NCI-H2227 (cell line): ENCODE measurements around the gene PCDHGB7.
"Not testable (repeated sequence)": the region's sequence is repeated elsewhere in the genome, so short reads cannot be mapped to it uniquely, and the experiment has no call there.

Source experiments
- DNase-seq: peaks from one replicate; lab custom pipeline; 2025; ENCODE audit not compliant: unreplicated experiment; lab: John Stamatoyannopoulos, UW

Gene PCDHGB7

DNA sequence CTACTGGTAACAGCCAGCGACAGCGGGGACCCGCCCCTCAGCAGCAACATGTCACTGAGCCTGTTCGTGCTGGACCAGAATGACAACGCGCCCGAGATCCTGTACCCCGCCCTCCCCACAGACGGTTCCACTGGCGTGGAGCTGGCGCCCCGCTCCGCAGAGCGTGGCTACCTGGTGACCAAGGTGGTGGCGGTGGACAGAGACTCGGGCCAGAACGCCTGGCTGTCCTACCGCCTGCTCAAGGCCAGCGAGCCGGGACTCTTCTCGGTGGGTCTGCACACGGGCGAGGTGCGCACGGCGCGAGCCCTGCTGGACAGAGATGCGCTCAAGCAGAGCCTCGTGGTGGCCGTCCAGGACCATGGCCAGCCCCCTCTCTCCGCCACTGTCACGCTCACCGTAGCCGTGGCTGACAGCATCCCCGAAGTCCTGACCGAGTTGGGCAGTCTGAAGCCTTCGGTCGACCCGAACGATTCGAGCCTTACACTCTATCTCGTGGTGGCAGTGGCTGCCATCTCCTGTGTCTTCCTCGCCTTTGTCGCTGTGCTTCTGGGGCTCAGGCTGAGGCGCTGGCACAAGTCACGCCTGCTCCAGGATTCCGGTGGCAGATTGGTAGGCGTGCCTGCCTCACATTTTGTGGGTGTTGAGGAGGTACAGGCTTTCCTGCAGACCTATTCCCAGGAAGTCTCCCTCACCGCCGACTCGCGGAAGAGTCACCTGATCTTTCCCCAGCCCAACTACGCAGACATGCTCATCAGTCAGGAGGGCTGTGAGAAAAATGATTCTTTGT, 22.9 kb upstream of the PCDHGB7 start:
- not testable (repeated sequence) for DNase-seq

DNA sequence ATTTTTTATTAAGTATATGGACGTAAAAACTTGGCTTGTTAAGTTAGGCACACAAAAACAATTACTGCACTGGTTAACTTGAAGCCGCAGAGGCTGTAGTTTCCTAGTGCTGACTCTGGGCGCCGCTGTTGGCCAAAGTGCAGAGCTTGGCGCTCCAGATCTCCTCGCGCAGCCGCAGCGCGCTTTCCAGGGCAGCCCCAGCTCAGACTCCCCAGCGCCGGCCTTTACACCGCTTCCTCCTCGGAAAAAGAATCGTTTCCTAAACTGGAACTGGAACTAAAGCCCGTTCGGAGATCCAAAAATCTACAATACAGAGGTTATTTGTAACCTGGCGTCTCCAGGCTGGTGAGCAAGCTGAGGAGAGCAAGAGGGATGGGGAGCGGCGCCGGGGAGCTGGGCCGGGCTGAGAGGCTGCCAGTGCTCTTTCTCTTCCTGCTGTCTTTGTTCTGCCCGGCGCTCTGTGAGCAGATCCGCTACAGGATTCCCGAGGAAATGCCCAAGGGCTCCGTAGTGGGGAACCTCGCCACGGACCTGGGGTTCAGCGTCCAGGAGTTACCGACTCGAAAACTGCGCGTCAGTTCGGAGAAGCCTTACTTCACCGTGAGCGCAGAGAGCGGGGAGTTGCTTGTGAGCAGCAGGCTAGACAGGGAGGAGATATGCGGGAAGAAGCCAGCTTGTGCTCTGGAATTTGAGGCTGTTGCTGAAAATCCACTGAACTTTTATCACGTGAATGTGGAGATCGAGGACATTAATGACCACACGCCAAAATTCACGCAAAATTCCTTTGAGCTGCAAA, 19.5 kb upstream of the PCDHGB7 start, which contains the start of gene PCDHGB5:
Gene PCDHGB5, plus strand, starts transcription at position 192 of the 796 bp plus-strand sequence. Its CDS starts 181 bp downstream, at position 373.
- DNase-seq, result peak; percentile 1

DNA sequence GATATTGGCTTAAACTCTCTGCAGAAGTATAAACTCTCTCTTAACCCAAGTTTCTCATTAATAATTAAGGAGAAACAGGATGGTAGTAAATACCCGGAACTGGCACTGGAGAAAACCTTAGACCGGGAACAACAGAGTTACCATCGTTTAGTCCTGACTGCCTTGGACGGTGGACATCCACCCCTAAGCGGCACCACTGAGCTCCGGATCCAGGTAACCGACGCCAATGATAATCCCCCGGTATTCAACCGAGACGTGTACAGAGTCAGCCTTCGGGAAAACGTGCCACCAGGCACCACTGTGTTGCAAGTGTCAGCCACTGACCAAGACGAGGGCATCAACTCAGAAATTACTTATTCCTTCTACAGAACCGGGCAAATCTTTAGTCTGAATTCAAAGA, 18.9 kb upstream of the PCDHGB7 start:
- no peak for DNase-seq

DNA sequence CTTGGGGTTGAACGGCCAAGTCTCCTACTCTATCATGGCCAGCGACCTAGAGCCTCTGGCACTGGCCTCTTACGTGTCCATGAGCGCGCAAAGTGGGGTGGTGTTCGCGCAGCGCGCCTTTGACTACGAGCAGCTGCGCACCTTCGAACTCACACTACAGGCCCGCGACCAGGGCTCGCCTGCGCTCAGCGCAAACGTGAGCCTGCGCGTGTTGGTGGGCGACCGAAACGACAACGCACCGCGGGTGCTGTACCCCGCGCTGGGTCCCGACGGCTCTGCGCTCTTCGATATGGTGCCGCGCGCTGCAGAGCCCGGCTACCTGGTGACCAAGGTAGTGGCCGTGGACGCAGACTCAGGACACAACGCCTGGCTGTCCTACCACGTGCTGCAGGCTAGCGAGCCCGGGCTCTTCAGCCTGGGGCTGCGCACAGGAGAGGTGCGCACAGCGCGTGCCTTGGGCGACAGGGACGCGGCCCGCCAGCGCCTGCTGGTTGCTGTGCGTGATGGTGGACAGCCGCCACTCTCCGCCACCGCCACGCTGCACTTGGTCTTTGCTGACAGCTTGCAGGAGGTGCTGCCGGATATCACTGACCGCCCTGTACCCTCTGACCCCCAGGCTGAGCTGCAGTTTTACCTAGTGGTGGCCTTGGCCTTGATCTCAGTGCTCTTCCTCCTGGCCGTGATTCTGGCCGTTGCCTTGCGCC, 17.8 kb upstream of the PCDHGB7 start:
- no peak for DNase-seq

DNA sequence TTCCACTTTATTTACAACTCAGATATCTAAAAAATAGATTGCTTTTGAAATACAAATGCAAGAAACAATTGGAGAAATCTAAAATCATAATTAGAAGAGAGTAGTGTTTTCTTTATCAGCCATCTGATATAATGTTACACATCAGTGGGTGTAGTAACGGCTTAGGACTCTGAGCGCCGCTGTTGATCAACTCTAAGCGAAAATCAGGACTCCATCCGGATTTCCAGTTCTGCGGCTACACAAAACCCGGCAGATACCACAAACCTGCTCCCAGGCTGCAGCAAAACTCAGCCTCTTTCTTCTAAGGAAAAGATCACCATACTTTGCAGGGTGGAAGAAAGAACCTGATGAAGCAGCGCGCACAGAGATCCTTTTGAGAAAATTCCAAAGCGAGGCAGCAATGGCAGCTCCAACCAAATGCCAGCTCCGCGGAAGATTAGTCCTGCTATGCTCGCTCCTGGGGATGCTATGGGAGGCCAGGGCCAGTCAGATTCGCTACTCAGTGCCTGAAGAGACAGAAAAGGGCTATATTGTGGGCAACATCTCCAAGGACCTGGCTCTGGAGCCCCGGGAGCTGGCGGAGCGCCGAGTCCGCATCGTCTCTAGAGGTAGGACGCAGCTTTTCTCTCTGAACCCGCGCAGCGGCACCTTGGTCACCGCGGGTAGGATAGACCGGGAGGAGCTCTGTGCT, 14.8 kb upstream of the PCDHGB7 start, which contains the start of gene PCDHGA9:
Gene PCDHGA9, plus strand, starts transcription at position 226 of the 691 bp plus-strand sequence. Its CDS starts 175 bp downstream, at position 401.
- DNase-seq, result no peak

DNA sequence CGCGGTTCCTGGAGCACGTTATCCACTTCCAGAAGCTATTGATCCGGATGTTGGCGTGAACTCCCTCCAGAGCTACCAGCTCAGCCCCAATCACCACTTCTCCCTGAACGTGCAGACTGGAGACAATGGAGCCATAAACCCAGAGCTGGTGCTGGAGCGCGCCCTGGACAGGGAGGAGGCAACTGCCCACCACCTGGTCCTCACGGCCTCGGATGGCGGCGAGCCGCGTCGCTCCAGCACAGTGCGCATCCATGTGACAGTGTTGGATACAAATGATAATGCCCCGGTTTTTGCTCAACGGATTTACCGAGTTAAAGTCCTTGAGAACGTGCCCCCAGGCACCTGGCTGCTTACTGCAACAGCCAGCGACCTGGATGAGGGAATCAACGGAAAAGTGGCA, 14.1 kb upstream of the PCDHGB7 start:
- no peak for DNase-seq

DNA sequence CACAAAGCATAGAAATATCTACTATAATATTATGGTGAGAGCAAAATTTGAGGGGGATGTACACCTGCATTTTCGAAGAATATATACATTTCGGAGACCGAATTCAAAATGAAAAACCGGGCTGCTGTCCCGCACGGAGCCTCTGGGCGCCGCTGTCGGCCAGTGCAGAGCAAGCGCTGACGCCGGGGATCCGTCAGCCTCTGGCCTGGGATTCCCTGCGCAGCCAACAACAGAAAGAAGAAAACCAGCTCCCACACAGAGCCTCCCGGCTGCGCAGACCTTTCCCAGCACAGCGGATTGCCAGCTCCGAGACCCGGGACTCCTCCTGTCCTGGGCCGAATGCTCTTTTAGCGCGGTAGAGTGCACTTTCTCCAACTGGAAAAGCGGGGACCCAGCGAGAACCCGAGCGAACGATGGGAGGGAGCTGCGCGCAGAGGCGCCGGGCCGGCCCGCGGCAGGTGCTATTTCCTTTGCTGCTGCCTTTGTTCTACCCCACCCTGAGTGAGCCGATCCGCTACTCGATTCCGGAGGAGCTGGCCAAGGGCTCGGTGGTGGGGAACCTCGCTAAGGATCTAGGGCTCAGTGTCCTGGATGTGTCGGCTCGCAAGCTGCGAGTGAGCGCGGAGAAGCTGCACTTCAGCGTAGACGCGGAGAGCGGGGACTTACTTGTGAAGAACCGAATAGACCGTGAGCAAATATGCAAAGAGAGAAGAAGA, 9.5 kb upstream of the PCDHGB7 start, which contains the start of gene PCDHGB6:
Gene PCDHGB6, plus strand, starts transcription at position 232 of the 716 bp plus-strand sequence. Its CDS starts 182 bp downstream, at position 414.
- not testable (repeated sequence) for DNase-seq

DNA sequence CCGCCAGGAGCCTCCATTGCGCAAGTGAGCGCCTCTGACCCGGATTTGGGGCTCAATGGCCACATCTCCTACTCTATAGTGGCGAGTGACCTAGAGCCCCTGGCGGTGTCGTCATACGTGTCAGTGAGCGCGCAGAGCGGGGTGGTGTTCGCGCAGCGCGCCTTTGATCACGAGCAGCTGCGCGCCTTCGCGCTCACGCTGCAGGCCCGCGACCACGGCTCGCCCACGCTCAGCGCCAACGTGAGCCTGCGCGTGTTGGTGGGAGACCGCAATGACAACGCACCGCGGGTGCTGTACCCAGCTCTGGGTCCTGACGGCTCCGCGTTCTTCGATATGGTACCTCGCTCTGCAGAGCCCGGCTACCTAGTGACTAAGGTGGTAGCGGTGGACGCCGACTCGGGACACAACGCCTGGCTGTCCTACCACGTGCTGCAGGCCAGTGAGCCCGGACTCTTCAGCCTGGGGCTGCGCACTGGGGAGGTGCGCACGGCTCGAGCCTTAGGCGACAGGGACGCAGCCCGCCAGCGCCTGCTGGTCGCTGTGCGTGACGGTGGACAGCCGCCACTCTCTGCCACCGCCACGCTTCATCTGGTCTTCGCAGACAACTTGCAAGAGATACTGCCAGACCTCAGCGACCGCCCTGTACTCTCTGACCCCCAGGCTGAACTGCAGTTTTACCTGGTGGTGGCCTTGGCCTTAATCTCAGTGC, 7.7 kb upstream of the PCDHGB7 start:
- no peak for DNase-seq

DNA sequence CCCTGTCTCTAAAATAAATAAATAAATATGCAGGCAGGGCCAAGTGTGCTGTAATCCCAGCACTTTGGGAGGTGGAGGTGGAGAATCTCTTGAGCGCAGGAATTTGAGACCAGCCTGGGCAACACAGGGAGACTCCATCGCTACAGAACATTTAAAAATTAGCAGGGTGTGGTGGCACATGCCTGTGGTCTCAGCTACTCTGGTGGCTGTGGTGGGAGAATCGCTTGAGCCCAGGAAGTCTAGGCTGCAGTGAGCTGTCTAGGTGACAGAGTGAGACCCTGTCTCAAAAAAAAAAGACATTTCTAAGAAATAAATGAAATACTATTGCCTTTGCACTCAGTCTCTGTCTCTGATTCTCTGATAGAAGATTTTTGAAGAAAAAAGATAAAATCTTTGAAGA, 5.9 kb upstream of the PCDHGB7 start:
- no peak for DNase-seq

DNA sequence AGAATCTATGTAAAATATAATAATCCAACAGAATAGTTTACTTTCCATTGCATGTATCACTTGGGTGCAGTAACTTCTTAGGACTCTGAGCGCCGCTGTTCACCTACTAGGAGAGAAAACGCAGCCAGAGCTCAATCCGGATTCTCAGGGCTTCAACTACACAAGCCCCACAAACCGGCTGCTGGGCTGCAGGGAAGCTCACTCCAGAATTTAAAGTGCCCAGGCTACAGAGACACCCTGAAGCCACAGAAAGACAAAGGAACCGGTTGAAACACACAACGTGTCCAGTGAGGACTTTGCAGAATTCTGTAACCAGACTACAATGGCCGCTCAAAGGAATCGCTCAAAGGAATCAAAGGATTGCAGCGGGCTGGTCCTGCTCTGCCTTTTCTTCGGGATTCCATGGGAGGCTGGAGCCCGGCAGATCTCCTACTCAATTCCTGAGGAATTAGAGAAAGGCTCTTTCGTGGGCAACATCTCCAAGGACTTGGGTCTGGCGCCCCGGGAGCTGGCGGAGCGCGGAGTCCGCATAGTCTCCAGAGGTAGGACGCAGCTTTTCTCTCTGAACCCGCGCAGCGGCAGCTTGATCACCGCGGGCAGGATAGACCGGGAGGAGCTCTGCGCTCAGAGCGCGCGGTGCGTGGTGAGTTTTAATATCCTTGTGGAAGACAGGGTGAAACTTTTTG, 4.5 kb upstream of the PCDHGB7 start, which contains the start of gene PCDHGA10:
Gene PCDHGA10, plus strand, starts transcription at position 134 of the 686 bp plus-strand sequence. Its CDS starts 189 bp downstream, at position 323.
- no peak for DNase-seq

DNA sequence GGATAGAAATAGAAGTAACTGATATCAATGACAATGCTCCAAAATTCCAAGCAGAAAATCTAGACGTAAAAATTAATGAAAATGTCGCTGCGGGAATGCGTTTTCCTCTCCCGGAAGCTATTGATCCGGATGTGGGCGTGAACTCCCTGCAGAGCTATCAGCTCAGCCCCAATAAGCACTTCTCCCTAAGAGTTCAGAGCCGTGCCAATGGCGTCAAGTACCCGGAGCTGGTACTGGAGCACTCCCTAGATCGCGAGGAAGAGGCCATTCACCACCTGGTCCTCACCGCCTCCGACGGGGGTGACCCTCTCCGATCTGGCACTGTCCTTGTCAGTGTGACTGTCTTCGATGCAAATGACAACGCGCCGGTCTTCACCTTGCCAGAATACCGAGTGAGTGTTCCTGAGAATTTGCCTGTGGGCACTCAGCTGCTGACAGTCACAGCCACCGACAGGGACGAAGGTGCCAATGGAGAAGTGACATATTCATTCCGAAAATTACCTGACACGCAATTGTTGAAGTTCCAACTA, 3.9 kb upstream of the PCDHGB7 start:
- DNase-seq, result no peak

DNA sequence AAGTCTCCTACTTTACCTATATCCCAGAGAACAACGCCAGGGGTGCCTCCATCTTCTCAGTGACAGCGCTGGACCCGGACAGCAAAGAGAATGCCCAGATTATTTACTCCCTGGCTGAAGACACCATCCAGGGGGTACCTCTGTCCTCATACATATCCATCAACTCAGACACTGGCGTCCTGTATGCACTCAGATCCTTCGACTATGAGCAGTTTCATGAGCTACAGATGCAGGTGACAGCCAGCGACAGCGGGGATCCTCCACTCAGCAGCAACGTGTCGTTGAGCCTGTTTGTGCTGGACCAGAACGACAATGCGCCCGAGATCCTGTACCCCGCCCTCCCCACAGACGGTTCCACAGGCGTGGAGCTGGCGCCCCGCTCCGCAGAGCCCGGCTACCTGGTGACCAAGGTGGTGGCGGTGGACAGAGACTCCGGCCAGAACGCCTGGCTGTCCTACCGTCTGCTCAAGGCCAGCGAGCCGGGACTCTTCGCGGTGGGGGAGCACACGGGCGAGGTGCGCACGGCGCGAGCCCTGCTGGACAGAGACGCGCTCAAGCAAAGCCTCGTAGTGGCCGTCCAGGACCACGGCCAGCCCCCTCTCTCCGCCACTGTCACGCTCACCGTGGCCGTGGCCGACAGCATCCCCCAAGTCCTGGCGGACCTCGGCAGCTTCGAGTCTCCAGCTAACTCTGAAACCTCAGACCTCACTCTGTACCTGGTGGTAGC, 2.8 kb upstream of the PCDHGB7 start:
- not testable (repeated sequence) for DNase-seq

DNA sequence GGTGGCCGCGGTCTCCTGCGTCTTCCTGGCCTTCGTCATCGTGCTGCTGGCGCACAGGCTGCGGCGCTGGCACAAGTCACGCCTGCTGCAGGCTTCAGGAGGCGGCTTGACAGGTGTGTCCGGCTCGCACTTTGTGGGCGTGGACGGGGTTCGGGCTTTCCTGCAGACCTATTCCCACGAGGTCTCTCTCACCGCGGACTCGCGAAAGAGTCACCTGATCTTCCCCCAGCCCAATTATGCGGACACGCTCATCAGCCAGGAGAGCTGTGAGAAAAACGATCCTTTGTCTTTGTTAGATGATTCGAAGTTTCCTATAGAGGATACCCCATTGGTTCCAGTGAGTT, 2.2 kb upstream of the PCDHGB7 start:
- DNase-seq, result not testable (repeated sequence)

DNA sequence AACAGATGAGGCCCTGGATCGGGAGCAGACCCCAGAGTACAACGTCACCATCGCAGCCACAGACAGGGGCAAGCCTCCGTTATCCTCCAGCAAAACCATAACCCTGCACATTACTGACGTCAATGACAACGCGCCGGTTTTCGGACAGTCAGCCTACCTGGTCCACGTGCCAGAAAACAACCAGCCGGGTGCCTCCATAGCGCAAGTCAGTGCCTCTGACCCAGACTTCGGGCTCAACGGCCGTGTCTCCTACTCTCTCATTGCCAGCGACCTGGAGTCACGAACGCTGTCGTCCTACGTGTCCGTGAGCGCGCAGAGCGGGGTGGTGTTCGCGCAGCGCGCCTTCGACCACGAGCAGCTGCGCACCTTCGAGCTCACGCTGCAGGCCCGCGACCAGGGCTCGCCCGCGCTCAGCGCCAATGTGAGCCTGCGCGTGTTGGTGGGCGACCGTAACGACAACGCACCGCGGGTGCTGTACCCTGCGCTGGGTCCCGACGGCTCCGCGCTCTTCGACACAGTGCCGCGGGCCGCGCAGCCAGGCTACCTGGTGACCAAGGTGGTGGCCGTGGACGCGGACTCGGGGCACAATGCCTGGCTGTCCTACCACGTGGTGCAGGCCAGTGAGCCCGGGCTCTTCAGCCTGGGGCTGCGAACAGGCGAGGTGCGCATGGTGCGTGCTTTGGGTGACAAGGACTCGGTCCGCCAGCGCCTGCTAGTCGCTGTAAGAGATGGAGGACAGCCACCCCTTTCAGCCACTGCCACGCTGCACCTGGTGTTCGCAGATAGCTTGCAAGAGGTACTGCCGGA, 1.8 kb downstream of the PCDHGB7 start:
- no peak for DNase-seq

DNA sequence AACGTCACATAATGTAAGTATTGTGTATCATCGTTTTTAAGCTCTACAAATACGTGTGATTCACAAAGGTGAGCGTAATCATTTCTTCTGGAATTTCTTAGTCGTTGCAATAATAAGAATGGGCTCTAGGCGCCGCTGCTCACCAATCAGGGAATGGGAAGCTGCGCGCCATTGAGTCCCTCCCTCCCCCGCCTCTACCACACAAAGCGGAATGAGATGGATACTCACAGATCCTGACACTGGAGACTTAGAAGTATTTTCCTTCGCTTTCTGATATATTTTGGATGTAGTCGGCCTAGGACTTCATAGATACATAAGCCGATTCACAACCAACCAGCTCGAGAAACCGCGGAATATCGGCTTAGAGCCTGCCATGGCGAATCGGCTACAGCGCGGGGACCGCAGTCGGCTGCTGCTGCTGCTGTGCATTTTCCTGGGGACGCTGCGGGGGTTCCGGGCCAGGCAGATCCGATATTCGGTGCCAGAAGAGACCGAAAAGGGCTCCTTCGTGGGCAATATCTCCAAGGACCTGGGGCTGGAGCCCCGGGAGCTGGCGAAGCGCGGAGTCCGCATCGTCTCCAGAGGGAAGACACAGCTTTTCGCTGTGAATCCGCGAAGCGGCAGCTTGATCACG, 3.5 kb downstream of the PCDHGB7 start, which contains the start of gene PCDHGA11:
Gene PCDHGA11, plus strand, starts transcription at position 197 of the 634 bp plus-strand sequence. Its CDS starts 177 bp downstream, at position 374.
- peak; percentile 24 for DNase-seq

DNA sequence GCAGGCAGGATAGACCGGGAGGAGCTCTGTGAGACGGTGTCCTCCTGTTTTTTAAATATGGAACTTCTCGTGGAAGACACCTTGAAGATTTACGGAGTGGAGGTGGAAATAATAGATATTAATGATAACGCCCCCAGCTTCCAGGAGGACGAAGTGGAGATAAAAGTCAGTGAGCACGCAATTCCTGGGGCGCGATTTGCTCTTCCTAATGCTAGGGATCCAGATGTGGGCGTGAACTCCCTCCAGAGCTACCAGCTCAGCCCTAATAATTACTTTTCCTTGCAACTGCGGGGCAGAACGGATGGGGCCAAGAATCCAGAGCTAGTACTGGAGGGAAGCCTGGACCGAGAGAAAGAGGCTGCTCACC, 4.0 kb downstream of the PCDHGB7 start:
- DNase-seq, result no peak
